ENCODE data around the gene ATP2A1. TPM values are rescaled to one million over a fixed set of nuclear protein-coding genes. Genes with fewer than 3 reads are reported as not detected.

Gene ATP2A1
- total and polyA plus RNA-seq, 2 of the 13 experiments (the other 11 are each of a cell fraction or from before 2014, with no cell fraction given), result 3.2 to 12.5 TPM

DNA sequence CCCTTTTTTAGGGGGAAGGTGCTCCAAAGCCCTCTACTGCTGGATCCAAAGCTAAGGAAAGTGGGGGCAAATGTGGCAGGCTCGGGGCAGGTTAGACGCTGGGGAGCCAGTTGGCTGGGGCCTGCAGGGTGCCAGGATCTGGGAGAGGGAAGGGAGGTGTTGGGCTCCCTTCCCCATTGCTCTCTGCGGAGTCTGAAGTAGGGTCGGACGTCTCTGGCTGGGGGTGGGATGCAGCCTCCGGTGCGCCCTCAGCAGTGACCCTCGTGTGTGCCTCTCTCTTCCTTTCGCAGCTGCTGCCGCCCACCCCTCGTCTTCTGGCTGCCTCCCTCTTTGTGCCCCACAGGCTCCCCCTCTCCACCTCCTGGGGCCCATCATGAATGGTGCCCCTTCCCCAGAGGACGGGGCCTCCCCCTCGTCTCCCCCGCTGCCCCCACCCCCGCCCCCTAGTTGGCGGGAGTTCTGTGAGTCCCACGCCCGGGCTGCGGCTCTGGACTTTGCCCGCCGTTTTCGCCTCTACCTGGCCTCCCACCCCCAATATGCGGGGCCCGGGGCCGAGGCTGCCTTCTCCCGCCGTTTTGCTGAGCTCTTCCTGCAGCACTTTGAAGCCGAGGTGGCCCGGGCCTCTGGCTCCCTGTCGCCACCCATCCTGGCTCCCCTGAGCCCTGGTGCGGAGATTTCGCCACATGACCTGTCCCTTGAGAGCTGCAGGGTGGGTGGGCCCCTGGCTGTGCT is 12.4 kb upstream of the ATP2A1 start (continued):
- TF ChIP-seq, protein P1, sequence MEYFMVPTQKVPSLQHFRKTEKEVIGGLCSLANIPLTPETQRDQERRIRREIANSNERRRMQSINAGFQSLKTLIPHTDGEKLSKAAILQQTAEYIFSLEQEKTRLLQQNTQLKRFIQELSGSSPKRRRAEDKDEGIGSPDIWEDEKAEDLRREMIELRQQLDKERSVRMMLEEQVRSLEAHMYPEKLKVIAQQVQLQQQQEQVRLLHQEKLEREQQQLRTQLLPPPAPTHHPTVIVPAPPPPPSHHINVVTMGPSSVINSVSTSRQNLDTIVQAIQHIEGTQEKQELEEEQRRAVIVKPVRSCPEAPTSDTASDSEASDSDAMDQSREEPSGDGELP (IDR thresholded peaks at IDR 0.05; ENCODE audit: borderline replicate concordance, low read depth), result no peak
- TF ChIP-seq ZNF777 (CRISPR knock-in tag; IDR thresholded peaks at IDR 0.05) (no peak), ZNF660 (CRISPR knock-in tag; IDR thresholded peaks at IDR 0.05; ENCODE audit: borderline replicate concordance, low read depth) (no peak), GRHL1 (CRISPR knock-in tag; conservative IDR thresholded peaks at IDR 0.05) (no peak), TSC22D2 (CRISPR knock-in tag; IDR thresholded peaks at IDR 0.05; ENCODE audit: borderline replicate concordance) (no peak), ZNF256 (CRISPR knock-in tag; conservative IDR thresholded peaks at IDR 0.05) (no peak), ZFP90 (CRISPR knock-in tag; IDR thresholded peaks at IDR 0.05; ENCODE audit: borderline replicate concordance) (0 out of 2 replicates have a peak, but pooled peaks have one; percentile 42), AGO2 (optimal IDR thresholded peaks at IDR 0.05; ENCODE audit: low read depth, low read length) (peak; percentile 73), ZNF619 (CRISPR knock-in tag; IDR thresholded peaks at IDR 0.05) (no peak), ZNF639 (CRISPR knock-in tag; conservative IDR thresholded peaks at IDR 0.05) (no peak; the same call in 1 of the 2 replicates), ZNF562 (CRISPR knock-in tag; IDR thresholded peaks at IDR 0.05; ENCODE audit: borderline replicate concordance) (no peak), MEF2D (CRISPR knock-in tag; IDR thresholded peaks at IDR 0.05) (0 out of 2 replicates have a peak, but pooled peaks have one; percentile 61)
- TF ChIP-seq, protein P2, sequence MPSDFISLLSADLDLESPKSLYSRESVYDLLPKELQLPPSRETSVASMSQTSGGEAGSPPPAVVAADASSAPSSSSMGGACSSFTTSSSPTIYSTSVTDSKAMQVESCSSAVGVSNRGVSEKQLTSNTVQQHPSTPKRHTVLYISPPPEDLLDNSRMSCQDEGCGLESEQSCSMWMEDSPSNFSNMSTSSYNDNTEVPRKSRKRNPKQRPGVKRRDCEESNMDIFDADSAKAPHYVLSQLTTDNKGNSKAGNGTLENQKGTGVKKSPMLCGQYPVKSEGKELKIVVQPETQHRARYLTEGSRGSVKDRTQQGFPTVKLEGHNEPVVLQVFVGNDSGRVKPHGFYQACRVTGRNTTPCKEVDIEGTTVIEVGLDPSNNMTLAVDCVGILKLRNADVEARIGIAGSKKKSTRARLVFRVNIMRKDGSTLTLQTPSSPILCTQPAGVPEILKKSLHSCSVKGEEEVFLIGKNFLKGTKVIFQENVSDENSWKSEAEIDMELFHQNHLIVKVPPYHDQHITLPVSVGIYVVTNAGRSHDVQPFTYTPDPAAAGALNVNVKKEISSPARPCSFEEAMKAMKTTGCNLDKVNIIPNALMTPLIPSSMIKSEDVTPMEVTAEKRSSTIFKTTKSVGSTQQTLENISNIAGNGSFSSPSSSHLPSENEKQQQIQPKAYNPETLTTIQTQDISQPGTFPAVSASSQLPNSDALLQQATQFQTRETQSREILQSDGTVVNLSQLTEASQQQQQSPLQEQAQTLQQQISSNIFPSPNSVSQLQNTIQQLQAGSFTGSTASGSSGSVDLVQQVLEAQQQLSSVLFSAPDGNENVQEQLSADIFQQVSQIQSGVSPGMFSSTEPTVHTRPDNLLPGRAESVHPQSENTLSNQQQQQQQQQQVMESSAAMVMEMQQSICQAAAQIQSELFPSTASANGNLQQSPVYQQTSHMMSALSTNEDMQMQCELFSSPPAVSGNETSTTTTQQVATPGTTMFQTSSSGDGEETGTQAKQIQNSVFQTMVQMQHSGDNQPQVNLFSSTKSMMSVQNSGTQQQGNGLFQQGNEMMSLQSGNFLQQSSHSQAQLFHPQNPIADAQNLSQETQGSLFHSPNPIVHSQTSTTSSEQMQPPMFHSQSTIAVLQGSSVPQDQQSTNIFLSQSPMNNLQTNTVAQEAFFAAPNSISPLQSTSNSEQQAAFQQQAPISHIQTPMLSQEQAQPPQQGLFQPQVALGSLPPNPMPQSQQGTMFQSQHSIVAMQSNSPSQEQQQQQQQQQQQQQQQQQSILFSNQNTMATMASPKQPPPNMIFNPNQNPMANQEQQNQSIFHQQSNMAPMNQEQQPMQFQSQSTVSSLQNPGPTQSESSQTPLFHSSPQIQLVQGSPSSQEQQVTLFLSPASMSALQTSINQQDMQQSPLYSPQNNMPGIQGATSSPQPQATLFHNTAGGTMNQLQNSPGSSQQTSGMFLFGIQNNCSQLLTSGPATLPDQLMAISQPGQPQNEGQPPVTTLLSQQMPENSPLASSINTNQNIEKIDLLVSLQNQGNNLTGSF (CRISPR knock-in tag; IDR thresholded peaks at IDR 0.05), result no peak
- TF ChIP-seq, protein P3, sequence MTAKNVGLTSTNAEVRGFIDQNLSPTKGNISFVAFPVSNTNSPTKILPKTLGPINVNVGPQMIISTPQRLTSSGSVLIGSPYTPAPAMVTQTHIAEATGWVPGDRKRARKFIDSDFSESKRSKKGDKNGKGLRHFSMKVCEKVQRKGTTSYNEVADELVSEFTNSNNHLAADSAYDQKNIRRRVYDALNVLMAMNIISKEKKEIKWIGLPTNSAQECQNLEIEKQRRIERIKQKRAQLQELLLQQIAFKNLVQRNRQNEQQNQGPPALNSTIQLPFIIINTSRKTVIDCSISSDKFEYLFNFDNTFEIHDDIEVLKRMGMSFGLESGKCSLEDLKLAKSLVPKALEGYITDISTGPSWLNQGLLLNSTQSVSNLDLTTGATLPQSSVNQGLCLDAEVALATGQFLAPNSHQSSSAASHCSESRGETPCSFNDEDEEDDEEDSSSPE (CRISPR knock-in tag; IDR thresholded peaks at IDR 0.05), result peak; percentile 95
- TF ChIP-seq, protein P4, sequence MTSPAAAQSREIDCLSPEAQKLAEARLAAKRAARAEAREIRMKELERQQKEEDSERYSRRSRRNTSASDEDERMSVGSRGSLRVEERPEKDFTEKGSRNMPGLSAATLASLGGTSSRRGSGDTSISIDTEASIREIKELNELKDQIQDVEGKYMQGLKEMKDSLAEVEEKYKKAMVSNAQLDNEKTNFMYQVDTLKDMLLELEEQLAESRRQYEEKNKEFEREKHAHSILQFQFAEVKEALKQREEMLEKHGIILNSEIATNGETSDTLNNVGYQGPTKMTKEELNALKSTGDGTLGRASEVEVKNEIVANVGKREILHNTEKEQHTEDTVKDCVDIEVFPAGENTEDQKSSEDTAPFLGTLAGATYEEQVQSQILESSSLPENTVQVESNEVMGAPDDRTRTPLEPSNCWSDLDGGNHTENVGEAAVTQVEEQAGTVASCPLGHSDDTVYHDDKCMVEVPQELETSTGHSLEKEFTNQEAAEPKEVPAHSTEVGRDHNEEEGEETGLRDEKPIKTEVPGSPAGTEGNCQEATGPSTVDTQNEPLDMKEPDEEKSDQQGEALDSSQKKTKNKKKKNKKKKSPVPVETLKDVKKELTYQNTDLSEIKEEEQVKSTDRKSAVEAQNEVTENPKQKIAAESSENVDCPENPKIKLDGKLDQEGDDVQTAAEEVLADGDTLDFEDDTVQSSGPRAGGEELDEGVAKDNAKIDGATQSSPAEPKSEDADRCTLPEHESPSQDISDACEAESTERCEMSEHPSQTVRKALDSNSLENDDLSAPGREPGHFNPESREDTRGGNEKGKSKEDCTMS (CRISPR knock-in tag; conservative IDR thresholded peaks at IDR 0.05), result no peak

Measured in HepG2 (cell line).